NCI-H82 treated with DMSO at 0.1 percent for 48 hours (cell line): ENCODE results near the gene FOXK2.

Experiments used
- DNase-seq: peaks from one replicate; lab custom pipeline; 2025; ENCODE audit not compliant: unreplicated experiment; lab: John Stamatoyannopoulos, UW

Gene FOXK2

GRCh38 chr17:82587234-82588086, 67.9 kb downstream of the FOXK2 start:
- DNase-seq = no peak

DNA sequence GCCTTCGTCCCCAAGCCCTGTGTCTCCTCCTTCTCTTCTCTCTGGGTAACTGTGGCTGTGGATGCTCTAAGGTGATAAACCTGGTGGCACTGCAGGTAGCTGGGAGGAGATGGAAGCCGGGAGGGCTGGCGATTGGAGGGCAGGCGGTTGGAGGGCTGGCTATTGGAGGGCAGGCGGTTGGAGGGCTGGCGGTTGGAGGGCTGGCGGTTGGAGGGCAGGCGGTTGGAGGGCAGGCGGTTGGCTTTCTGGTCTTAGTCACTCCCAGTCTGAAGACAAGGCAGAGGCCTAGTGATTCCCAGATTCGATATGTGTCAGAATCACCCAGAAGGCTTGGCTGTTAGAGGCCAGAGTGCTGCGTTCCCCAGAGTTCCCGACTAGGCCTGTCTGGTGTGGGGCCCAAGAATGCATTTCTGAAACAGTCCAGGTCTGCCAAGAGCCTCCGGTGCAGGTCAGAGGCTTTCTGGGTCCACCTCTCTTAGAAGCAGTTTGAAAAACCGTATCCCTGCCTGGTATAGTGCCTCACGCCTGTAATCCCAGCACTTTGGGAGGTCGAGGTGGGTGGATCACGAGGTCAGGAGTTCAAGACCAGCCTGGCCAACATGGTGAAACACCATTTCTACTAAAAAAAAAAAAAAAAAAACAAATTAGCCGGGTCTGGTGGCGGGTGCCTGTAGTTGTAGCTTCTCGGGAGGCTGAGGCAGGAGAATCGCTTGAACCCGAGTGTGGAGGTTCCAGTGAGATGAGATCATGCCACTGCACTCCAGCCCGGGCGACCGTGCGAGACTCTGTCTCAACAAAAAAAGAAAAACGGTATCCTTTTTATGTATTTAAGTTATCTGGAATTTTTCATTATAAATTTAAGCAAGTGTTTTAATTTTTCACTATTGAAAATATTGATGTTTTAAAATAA, 69.0 kb downstream of the FOXK2 start:
- no peak for DNase-seq

DNA sequence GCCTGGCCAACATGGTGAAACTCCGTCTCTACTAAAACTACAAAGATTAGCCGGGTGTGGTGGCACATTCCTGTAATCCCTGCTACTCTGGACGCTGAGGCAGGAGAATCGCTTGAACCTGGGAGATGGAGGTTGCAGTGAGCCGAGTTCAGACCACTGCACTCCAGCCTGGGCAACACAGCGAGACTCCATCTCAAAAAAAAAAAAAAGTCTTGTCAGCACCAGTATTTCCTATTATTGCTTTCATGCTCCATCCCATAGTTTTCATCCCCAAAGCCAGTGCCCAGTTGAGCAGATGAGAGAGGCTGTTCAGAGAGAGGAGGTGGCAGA, 70.3 kb downstream of the FOXK2 start:
- DNase-seq = no peak

DNA sequence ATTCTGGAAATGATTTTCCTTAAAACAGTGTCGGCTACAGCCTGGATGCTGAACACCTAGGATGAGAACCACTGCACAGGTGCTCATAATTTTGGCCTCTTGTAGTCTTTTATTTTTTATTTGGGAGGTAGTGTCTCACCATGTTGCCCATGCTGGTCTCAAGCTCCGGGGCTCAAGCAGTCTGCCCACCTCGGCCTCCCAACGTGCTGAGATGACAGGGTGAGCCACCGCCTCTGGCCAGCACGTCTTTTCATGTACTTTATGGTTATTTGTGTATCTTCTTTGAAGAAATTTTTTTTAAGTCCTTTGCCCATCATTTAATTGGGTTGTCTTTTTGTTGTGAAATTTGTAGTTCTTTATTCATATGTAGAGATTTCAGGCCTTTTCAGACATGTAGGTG, 70.7 kb downstream of the FOXK2 start:
- no peak for DNase-seq

DNA sequence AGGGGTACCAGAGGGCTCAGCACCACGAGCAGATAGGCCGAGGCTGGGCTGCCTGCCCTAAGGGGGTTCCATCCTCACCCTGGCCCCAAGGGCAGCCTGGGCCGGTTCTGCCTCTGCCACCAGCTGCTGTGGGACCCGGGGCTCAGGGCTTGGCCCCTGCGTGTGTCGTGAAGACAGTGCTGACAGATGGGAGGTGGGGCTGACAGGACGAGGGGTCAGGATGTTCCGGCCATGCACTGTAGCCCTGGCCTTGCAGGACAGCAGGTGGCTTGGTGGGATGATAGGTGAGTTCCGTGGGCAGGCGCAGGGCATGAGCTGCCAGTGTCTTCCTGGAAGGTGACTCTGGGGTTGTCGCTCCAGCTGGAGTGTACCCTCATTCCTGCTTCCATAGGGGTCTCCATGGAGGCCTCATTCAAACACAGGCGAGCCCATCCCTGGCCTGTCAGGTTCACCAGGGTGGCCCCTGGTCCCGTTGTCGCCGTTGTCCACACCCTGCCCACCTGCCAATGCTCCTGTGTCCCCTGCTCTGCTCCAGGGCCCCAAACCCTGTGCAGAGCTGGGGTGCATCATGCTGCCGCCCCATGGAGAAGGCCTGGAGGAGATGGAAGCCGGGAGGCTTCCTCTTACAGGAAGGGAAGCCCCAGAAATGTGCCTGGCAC, 71.5 kb downstream of the FOXK2 start:
- no peak for DNase-seq

DNA sequence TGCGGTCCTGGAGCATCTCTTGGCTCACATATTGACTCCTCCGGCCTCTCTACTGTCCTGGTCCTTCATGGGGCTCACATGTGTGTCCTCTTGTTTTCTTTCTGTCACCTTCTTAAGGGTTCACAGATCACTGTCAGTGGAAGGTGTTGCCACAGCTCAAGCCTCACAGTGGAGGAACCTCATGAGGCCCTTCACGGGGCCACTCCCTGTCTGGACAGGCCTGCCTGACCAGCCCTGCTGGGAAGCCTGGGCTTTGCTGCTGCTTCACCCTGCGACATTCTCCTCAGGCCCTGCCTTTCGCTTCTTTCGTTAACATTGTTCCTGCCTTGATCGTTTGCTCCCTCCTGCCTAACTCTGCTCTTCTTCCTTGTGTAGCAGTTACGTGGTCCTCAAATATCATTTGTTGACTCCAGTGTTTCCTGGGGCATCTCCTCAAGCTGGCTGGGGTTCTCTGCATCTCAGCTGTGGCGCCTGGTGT, 72.8 kb downstream of the FOXK2 start:
- DNase-seq = no peak

DNA sequence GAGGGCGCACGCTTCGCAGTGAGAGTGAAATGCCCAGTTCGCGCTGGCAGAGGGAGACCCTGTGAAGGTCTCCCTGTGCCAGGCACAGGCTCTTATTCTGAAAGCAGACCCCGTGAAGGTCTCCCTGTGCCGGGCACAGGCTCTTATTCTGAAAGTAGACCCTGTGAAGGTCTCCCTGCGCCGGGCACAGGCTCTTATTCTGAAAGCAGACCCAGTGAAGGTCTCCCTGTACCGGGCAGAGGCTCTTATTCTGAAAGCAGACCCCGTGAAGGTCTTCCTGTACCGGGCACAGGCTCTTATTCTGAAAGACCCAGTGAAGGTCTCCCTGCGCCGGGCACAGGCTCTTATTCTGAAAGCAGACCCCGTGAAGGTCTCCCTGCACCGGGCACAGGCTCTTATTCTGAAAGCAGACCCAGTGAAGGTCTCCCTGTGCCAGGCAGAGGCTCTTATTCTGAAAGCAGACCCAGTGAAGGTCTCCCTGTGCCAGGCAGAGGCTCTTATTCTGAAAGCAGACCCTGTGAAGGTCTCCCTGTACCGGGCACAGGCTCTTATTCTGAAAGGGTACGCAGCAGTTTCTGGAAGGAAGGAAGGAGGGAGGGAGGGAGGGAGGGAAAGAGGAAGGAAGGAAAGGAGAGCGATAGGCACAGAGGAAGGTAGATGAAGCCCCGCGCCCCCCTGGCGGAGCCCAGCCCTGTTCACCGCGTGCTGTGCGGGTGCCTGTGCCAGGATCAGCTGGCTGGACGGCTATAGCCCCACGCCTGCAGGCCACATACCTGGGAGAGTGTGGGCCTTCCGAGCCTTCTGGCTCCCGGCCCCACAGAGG, 73.4 kb downstream of the FOXK2 start:
- DNase-seq = no peak

- no peak for DNase-seq
These were observed 74.1 kb downstream of the FOXK2 start for GRCh38 chr17:82593590-82594087.

DNA sequence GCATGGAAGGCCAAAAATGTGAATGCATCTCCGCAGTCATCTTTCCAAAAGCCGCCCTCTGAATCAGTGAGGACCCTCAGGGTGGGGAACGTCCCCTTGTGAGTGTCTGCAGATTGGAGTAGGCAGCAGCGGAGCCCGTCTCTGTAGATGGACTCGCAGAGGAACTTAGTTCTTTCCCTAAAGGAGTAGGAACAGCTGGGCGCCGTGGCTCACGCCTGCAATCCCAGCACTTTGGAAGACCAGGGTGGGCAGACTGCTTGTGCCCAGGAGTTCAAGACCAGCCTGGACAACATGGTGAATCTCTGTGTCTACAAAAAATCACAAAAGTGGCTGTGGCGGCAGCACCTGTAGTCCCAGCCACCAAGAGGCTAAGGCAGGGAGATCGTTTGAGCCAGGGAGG, 75.0 kb downstream of the FOXK2 start:
- DNase-seq = no peak

DNA sequence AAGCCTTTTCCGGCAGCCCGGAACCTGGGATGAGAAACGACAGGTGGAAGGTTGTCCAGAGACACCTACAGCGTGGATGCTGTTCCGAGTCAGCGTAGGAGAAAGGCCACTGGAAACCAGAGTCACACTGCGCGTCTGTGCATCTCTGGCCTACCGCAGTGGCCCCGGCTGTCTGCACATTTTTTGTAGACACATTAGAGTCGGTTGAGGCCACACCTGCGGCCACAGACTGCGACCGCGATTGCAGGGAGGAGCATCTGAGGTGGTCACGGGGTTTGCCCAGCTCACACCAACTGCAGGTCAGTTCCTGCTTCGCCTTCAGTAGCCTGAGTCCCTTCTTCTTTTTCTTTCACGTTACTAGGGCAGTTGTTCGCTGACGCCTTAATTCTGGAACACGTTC, 76.4 kb downstream of the FOXK2 start:
- no peak for DNase-seq

DNA sequence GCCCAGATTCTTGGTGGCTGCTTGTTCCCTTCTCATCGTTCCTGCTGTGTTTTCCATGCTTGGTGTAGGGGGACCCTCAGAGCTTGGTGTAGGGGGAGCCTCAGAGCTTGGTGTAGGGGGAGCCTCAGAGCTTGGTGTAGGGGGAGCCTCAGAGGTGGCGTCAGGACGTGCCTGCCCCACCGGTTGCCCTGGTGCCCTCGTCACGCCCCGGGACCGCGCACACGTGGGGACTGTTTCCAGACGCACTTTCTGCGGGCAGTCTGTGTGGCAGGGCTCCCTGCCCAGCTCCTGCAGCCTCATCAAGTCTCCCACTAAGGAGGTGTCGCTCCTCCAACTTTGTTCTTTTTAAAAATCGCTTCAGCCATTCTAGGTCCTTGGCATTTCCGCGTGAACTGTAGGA, 76.8 kb downstream of the FOXK2 start:
- DNase-seq = no peak

DNA sequence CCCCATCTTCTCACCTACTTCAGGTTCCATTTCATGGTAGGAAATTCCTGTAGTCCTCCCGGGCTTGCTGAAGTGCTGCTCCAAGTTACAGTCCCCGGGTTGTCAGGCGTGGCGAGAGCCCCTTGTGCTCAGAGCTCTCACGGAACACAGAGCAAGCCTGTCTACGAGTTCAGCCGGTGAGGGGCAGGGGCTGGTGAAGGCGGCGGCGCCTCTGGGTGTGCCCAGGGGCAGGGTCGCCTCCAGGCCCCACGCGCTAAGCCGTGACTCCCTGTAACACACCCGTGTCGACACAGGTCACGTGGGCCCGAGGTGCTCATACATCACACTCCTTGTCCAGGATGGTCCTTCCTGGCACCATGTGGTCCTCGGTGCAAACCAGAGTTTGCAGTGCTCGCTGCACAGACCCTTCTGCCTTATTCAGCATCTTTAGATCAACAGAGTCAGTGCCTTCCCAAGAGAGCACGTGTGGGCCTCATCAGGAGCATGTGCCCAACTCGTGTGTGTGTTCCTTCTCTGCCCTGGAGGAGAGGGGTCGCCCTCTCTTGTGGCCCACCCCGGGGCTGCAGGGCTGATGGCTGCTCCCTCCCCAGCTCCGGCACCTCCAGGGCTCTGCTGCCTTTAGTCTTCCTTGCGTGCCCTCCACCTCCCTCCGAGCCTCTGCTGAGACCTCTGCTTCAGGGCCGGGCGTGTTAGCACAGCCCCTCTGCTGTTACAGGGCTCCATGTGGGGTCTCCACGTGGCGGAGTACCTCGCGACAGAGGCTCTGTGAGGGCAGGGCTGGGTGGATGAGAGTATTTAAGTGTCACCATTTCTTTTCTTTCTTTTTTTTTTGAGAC, 77.5 kb downstream of the FOXK2 start:
- no peak for DNase-seq

GRCh38 chr17:82598256-82599119, 79.0 kb downstream of the FOXK2 start:
- no peak for DNase-seq

DNA sequence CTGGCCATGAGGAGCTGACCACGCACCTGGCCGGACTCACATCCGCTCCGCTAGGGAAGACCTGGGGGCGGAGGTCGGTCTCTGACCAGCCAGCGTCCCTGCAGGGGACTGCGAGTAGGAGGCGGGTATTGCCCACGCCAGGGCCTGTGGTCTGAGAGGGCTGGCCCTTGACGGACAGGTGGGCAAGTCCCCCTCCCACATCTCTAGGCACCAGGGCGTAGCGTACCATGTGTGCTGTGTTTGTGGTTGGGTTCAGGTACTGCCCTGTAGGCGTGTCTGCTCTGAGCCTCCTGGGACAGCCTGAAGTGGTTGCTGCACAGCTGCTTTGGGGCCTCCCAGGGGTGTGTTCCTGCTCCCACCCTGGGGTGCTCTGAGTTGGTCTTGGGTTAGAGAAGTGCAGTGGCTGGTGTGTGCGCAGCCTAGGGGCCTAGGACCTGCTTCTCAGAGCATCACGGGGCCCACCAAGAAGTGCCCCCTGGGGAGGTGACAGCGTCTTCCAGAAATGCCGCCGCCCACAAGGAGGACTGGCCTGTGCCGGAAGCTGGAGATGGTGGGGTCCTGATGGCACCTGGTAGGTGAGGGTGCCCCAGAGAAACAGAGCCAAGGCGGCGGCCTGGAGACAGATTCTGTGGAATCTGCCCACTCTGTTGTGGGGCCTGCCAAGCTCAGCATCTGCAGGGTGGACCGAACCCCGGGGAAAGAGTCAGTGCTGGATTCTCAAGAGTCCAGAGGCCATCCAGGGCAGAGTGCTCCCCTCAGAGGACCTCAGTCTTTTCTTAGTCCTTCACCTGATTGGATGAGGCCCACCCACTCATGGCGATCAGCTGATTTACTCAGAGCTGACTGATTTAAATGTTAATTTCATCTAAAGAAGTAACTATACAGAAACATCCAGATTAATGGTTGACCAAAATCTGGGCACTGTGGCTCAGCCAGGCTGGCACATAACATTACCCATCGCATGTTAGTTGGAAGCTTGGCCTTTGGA, 80.4 kb downstream of the FOXK2 start:
- no peak for DNase-seq

DNA sequence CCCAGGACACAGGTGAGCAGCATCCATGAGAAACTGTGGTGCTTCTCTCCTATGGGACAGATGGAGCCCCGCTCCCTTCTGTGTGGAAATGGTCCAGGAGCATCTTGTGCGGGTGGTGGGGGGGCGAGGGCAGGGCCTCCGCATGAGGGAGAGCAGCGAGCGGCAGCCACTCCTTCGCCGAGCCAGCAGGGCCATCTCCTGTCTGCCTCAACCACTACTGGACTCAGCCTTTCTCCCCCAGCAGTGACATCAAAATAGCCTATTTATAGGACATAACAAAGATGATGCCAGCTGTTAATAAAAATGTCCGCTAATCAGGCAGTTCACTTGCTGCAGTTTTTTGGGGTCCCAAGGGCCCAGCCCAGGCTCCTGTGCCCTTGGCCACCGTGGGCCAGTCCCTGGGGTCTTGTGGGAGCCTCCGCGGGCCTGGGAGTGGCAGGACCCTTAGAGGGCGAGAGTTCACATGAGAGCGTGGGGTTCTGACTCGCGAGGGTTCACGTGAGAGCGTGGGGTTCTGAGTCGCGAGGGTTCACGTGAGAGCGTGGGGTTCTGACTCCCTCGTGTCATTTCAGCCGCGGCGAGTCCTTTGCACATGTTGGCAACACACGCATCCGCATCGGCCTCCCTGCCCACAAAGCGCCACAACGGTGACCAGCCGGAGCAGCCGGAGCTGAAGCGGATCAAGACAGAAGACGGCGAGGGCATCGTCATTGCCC, 81.4 kb downstream of the FOXK2 start:
- no peak for DNase-seq

DNA sequence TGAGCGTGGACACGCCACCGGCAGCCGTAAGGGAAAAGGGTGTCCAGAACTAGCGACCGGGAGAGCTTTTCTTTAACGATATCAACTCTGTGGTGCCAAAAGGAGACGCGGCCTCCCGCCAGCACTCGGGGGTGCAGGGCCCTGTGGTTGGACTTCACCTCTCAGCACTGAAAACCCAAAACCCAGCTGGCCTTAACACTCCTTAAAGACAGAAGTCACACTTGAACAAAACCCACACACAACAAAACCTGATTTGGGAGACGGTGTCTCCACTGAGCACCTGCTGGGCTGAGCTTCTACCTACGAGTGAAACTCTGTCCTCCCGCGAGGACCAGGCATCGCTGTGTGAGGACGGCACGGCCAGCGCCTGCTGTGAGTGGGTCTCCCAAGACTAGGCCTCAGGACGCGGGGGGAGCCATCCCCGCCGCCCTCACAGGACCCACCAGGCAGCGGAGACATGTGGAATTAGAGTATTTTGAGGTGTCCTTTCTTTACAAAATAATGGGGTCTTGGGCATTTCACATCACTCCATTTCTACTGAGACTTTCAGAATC, 82.0 kb downstream of the FOXK2 start:
- DNase-seq = no peak

GRCh38 chr17:82602487-82602886, 83.0 kb downstream of the FOXK2 start:
- DNase-seq = no peak
